ENCODE data around the gene GATA2.

Gene GATA2

DNA sequence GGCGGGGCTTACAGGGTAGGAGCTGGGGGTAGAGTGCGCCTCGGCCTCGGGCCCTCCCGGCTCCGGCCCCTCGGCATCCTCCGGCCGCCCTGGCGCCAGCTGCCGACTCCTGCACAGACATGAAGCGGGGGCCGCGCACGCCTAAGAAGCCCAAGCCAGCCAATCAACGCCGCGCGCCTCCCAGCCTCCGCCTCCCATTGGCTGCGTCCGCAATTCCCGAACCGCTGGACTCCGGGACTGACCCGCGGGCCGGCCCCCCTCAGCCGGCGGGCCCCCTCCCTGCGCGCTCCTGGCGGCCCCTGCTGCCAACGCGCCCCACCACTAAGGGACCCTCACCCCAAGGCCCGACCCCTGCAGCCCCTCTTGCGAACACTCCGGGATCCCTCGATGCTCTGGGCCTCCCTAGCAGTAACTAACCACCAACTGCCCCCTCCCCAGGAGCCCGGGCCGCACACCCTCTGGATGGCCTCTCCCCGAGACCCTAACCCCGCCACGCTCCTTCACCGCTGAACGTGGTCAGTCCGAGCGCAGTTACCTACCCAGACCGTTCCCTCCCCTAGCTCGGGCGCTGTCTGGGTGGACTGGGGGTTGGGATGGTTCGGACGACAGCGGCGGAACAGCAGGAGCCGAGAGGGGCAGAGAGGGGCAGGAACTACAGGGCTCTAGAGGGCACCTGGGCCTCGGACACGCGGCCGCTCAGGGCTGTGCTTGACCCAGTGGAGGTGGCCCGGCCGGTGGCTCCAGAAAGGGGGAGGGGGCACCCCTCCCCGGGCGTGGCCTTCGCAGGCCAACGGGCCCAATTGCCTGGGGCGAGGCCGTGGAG is 5.0 kb downstream of the GATA2 start:
- peak; percentile 96 for DNase-seq (ENCODE audit: low spot score)

DNA sequence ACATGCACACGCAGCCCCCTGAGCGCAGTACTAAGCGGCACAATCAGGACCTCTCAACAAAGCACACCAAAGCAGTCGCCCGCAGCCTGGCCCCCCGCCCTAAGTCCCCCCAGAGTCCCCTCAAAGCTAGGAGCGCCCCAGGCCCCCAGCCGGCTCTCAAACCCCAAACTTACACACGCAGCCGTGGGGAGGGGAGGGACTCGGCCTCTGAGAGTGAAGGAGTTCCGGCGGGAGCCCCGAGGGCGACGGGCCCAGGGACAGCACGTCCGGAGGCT is 5.5 kb downstream of the GATA2 start:
- no peak for DNase-seq (ENCODE audit: low spot score)

DNA sequence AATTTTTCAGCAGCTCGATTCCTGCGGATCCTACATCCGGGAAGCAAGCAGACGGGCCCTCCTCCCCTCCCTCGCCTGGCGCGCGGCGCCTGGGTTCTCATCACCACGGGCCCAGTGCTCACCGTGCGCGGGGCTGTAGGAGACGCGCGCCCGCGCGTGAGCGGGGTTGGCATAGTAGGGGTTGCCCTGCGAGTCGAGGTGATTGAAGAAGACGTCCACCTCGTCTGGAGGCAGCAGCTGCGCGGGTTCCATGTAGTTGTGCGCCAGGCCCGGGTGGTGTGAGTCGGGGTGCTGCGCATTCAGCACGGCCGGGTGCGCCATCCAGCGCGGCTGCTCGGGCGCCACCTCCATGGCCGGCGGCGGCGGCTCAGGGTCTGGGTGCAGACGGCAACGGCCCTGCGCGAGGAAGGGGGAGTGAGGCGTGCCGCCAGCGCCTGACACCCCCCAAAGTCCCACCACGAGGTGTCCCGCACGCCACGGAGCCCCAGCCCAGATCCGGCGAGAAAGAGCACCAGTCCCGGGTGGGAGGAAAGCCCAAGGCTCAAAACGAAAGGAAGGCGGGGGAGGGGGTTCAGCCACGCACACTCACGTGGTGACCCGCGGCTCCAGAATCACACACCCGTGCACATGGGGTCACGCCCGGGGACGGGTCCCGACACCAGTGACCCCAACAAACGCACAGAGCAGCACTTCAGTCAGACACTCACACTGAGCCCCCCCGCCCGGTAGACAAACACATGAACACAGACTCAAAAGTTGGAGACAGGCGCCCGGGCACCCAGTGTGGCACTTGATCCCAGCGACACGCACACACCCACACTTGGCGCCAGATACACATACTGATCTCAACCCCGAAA is 6.1 kb downstream of the GATA2 start:
- DNase-seq (ENCODE audit: low spot score): peak; percentile 41

DNA sequence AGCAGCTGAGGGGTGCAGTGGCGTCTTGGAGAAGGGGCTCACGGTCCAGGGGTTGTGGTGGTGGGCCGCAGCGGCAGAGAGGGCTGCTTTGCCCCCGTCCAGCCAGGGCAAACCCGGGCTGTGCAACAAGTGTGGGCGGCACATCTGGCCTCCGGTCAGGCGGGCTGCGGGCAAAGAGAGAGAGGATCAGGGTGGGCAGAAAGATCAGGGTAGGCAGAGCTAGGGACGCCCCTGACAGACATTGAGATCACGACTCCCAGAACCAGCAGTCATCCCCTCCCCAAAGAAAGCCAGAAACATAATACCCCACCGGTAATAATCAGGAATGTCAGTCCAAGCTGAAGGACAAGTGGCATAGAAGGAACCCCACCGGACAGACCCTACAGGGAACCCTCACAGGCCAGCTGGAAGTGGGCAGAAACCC is 6.8 kb downstream of the GATA2 start:
- DNase-seq (ENCODE audit: low spot score): no peak

DNA sequence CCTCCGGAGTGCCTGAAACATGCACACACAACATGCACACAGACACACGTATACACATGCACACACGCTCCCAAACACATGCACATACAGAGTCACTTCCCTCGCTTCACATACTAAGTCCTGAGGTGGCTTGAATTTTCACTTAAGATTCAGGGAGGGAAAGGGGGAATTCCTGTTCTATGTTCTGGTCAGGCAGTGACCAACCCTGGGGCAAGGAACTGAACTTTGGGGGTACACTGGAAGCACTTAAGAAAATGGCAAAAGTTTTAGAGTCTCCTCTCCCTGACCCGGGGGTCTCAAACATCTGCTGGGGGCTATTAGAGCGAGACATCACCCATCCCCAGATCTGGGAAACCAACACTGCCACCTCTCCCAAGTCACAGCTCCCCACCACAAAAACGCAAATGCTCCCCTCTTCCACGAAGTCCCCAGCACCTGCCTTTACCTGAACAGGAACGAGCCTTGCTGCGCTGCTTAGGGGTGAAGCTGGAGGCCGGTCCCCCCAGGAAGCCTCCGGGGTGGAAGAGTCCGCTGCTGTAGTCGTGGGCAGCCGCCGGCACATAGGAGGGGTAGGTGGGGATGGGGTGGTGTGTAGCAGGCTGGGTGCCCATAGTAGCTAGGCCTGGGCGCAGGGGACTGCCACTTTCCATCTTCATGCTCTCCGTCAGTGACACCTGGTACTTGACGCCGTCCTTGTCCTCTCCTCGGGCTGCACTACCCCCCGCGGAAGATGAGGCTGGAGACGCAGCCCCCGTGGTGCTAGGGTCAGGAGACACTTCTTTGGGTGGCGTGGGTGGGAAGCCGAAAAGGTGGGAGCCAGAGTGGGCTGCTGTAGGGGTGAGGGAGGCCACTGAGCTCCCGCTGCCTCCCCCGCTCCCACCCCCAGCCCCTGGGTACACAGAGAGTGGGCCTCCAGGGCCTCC is 7.5 kb downstream of the GATA2 start:
- DNase-seq (ENCODE audit: low spot score): no peak

DNA sequence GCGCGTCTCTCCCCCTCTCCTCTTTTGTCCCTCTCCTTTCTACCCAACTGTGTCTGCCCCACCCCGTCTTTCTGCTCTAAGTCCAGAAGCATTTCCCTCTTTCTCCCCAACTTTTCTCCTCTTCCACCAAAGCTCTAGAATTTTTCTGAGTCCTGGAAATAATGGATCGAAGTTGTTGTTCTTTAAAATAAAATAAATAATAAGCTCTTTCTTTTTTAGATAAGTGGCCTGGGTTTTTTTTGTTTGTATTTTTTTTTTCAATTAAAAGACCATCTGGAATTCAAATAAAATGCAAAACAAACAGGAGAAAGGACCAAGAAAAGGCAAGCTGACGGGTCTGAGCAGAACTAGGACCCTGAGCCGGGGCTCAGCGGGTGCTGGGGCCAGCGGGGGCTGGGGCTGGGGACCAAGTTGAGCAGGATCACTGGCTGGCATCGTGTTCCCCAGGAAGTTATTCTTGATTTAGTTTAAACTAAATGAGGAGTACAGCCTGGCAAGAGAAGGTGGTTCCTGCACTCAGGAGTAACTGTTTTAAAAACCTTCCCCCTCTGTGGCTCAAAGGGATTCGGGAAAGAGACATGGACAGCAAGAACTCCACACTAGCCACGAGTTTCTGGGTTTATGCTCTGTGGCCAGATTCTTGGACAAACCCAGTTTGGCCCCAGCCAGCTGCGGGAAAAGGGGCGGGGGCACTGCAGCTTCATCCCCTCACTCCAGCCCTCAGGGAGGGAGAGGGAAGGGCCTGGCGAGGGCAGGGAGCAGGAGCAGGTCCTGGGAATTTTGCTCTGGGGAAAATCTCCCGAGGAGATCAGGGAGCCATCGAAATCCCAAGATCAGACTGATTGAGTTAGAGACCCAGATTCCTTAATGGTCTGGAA is 8.4 kb downstream of the GATA2 start:
- no peak for DNase-seq (ENCODE audit: low spot score)

DNA sequence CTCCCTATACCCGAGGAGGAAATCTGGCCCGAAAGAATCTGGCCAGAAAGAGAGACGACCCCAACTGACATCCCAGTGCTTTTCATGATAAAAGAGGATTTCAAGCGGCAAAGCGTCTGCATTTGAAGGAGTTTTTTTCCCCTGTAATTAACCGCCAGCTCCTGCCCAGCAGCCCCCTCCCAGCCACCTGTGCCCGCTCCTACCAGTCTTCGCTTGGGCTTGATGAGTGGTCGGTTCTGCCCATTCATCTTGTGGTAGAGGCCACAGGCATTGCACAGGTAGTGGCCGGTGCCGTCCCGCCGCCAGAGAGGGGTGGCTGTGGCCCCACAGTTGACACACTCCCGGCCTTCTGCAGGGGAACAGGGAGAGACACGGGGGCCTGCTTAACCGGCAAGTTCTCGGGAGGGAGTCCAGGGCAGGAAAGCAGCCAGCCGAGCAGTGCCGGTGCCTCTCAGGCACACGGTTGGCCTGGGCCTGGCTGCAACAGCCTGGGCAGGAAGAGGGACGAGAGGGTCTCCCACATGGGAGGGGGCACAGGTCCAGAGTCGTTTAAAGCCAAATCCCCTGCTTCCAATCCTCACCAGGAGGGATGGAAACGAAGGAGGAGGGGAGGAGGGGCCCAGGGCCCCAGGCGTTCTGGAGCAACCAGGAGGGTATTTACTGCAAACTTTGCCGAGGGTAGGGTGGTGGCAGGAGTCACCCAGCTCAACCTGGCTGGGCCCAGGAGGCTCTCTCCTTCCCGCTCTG is 9.2 kb downstream of the GATA2 start:
- no peak for DNase-seq (ENCODE audit: low spot score)

DNA sequence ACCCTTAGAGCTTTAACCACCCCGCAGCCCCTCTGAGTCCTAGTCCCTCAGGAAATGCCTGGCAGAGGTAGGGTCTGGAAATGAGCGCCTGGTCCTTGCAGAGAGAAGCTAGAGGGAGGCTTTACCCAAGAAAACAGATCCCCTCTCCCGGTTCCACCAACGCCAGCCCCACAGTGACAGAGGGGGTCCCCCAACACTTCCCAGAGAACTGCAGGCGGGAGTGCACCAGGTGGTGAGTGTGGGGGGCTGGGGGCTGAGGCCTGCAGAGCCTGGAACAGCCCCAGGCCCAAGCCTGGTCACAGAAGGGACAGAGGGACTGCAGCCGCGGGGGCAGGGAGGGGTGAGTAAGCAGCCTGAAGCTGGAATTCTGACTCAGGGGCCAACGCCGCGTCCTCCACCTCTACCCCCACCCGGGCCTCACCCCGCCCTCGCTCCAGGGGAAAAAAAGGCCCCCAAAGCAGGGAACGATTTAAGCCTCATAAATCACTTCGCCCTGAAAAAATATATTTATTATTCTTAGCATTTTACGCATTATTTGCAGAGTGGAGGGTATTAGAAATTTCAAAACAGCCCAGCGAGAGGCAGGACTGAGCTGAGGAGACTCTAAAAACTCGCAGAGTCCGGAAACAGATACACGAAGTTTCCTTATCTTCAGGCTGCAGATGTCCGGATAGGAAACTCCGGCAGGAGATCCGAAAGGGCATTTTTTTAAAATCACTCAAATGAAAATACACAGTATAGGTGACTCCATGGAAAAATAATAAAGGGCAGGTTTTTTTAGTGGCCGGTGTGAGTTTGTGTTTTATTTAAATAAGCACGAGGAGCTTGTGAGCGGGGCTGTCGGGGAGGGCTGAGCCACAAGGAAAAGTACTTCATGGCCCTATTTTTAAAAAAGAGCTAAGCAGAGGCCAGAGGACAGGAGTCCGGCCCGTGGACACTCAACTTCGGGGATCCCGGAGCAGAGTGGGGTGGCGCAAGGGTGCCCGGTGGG is 10.0 kb downstream of the GATA2 start:
- peak; percentile 77 for DNase-seq (ENCODE audit: low spot score)

DNA sequence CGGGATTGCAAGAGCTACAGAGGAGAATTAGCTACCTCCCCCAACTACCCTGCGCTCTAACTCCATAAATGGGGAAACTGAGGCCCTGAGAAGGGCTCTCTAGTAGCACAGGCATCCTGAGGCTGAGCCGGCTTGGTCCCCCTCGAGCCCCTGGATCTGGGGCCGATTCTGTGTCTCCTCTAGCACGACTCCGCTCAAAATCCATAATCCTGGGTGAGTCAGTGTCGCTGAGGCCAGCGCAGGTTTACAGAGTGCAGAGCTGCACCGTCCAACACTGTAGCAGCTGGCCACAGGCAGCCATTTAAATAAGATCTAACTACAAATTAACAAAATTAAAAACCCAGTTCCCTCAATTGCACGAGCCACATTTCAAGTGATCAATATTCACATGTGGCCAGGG is 10.8 kb downstream of the GATA2 start:
- no peak for DNase-seq (ENCODE audit: low spot score)

DNA sequence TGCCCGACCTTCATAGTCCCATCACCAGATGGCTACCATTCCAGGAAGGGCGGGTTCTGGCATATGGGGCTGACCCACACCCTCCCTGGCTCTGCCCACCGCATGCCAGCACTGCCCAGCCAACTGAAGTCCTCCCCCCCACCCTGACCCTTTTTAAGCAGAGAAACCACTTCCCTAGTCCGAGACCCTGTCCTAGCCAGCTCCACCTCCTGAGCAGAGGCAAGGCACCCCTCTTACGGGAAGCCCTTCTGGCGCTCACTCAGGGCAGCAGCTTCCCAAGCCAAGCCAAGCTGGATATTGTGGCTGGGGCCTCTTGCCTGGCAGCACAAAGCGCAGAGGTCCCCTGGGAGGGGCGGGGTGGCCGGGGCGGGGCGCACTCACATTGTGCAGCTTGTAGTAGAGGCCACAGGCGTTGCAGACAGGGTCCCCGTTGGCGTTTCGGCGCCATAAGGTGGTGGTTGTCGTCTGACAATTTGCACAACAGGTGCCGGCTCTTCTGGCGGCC is 11.5 kb downstream of the GATA2 start:
- DNase-seq (ENCODE audit: low spot score): no peak

DNA sequence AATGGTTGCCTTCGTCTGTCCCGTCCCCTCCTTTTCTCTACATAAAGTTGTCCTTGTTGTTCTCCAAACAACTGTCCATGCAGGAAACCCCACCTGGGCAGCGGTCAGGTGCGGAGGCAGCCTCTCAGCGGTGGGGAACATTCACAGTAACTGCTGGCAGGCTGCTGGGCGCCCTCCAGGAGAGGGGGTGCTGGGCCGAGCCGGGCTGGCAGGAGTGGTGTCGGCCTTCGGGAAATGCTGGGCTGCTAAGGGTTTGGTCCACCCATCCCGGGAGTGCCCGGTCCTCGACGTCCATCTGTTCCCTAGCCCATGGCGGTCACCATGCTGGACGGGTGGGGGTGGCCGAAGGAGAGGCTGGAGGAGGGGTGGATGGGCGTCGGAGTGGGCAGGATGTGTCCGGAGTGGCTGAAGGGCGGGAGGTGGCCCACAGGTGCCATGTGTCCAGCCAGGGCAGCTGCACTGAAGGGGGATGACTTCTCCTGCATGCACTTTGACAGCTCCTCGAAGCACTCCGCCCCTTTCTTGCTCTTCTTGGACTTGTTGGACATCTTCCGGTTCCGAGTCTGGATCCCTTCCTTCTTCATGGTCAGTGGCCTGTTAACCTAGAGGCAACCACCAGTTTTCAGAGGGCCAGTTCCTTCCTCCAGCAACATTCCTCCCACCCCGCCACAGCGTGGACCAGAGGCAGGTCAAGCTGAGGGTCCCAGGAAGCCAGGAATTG is 12.1 kb downstream of the GATA2 start:
- no peak for DNase-seq (ENCODE audit: low spot score)

DNA sequence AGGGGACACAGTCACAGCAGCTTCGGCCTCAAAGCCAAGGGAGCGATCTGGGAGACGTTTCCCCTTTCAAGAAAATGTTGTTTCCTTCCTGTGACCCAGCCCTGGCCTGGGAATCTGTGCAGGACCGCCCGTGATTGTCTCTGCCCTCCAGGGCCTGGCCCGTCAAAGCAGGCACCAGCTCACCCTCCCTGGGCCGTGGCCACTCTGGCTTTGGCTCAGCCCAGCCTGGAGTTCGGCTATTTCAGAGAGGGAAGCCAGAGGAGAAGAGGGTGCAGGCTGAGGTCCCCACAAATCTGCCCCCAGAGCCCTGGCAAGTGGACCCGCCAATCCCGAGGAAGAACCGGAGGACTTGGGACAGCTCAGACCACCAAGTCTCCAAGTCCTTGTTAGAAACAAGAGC is 12.7 kb downstream of the GATA2 start:
- no peak for DNase-seq (ENCODE audit: low spot score)

DNA sequence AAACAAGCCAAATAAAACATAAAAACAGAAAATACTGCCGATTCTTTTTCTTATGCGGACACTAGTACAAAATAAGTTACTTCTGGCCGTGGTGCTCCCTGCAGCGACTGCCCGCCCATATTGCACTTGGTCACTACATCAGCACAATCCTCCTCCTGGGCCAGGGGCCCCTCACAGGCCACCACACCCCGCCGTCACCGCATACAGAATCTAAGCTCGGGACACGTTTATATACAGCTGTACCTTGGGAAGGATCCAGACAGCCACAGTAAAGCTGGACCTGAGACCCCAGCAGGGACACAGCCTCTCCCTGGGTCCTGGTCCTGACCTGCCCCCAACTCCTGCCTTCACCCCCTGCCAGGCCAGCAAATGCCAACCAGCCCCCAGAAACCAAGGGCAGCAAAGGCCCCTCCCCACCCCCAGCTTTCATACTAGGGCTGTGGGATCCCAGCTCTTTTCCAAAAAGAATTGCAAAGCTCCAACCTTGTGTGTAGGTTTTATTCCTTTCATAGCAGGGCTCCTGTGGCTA is 13.4 kb downstream of the GATA2 start:
- DNase-seq (ENCODE audit: low spot score): no peak

DNA sequence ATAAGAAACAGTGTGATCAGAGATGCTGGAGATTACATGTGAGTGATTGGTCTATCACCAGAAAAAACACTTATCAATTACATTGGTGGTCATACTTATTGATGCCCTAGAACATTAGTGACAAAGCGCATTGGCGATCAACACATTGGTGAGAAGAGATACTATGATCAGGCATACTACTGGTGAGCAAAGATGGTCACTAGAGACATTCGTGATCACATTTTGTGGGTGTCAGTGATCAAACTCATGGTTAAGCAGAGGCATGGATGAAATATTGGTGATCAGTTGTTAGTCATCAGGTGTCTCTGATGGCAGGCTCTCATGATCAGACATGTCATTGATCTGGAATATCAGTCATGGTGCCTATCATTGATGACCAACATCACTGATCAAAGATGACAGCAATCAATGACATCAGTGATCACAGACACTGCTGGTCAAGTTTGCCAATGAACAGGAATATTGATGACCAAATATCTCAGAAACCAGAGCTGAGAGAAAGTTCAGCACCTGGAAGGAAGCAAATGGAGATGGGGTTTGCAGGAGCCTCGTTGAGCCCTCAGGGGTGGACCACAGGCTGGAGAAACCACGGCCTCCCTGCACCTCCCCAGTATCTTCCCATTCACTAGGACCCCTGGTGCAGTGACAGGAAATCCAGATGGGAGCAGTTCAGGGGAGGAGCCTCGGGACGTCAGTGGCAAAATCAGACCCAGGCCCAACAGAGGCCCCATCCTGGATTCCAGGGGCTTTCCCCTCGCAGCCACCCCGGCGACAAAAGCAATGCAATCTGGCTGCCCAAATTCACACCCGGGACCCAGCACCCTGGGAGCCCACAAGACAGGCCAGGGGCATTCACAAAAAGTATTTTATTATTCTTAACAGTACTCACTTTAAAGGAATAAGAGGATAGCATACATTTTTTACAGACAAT is 14.2 kb downstream of the GATA2 start:
- no peak for DNase-seq (ENCODE audit: low spot score)

DNA sequence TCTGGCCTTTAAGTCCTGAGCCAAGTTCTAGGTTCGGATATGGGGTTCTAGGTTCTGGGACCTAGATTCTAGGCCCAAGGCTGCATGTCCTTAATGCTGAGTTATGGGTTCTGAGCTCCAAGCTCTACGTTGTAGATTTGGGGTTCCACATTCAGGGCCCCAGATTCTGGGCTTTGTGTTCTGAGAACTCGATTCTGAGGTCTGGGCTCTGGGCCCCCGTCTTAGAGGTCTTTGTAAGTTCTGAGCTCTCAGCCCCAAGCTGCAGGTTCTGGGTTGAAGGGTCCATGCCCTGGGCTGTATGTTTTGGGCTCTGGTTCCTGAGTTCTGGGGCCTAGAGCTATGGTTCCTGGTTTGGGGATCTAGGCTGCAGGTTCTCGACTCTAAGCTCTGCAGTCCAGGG is 16.3 kb downstream of the GATA2 start:
- DNase-seq (ENCODE audit: low spot score): no peak

DNA sequence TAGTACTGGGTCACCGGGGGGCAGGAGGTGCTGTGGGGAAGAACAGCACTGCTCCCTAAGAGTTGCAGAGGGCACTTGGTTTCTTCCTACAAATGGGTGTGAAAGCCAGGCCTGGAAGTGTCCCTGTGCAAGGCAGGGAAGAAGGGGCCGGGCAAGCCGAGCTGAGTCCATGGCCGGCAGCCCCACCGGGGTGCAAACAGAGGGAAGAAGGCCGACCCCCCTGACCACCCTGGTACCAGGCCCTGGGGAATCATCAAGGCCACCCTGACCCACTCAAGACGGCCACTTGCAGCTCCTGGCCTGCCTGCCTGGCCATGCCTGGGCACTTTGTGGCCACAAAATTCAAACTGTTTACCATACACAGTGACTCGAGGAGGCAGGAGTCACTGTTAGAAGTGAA is 17.6 kb downstream of the GATA2 start:
- DNase-seq (ENCODE audit: low spot score): no peak

DNA sequence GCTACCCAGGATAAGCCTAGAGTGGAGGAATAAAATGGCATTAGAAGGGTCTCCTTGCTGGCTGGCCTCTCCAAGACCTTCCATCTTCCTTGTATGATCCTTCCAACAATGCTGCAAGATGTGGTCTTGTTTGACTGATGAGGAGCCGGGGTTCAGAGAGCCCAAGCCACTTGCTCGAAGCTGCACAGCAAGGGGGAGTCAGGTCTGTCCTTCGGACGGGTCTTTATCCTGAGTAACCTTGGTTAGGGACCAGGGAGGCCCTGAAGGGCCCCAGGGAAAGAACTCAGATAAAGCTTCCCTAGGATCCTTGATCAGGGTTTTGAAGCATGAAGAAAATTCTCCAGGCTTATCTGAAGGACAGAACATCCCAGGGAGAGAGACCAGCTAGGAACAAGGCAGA is 19.3 kb downstream of the GATA2 start:
- DNase-seq (ENCODE audit: low spot score): no peak

Data from AG08395 (cell line).